ENCODE measurements around the gene SULF2.

The SULF2 gene

GRCh38 chr20:47708953-47709833 is 76.1 kb downstream of the SULF2 start:
- DNase-seq = no peak

- no peak for DNase-seq
These were observed 77.0 kb downstream of the SULF2 start for GRCh38 chr20:47708140-47708807.

GRCh38 chr20:47706345-47706744 is 78.9 kb downstream of the SULF2 start:
- DNase-seq = no peak

- DNase-seq = no peak
These were observed 79.8 kb downstream of the SULF2 start for GRCh38 chr20:47705497-47705856.

GRCh38 chr20:47704746-47705496 is 80.4 kb downstream of the SULF2 start:
- DNase-seq = no peak

GRCh38 chr20:47703748-47704147 is 81.5 kb downstream of the SULF2 start:
- DNase-seq = no peak

- DNase-seq = no peak
These were observed 83.7 kb downstream of the SULF2 start for GRCh38 chr20:47701612-47702011.

GRCh38 chr20:47700327-47700726 is 85.0 kb downstream of the SULF2 start:
- no peak for DNase-seq

- no peak for DNase-seq
These were observed 85.5 kb downstream of the SULF2 start for GRCh38 chr20:47699818-47700217.

GRCh38 chr20:47698142-47698541 is 87.1 kb downstream of the SULF2 start:
- DNase-seq = no peak

GRCh38 chr20:47696856-47697255 is 88.4 kb downstream of the SULF2 start:
- no peak for DNase-seq

- DNase-seq = no peak
These were observed 91.1 kb downstream of the SULF2 start for GRCh38 chr20:47694021-47694818.

GRCh38 chr20:47691625-47692024 is 93.7 kb downstream of the SULF2 start:
- no peak for DNase-seq

GRCh38 chr20:47689731-47690130 is 95.5 kb downstream of the SULF2 start:
- DNase-seq = no peak

- DNase-seq = no peak
These were observed 96.6 kb downstream of the SULF2 start for GRCh38 chr20:47688385-47689381.

- DNase-seq = no peak
These were observed 97.9 kb downstream of the SULF2 start for GRCh38 chr20:47687095-47687987.

- DNase-seq = no peak
These were observed 98.7 kb downstream of the SULF2 start for GRCh38 chr20:47686545-47686944.

GRCh38 chr20:47684306-47685080 is 100.8 kb downstream of the SULF2 start:
- DNase-seq = no peak

- DNase-seq = no peak
These were observed 102.4 kb downstream of the SULF2 start for GRCh38 chr20:47682916-47683315.
